Measurements from ENCODE around the gene OR6B1.
"Not testable (repeated sequence)": the region's sequence is repeated elsewhere in the genome, so short reads cannot be mapped to it uniquely, and the experiment has no call there.

OR6B1 gene

GRCh38 chr7:144006692-144007042, 6.5 kb downstream of the OR6B1 start:
- DNase-seq: no peak

- DNase-seq: no peak
Measured at GRCh38 chr7:144009361-144009760, 9.2 kb downstream of the OR6B1 start.

GRCh38 chr7:144010061-144010460, 9.9 kb downstream of the OR6B1 start:
- DNase-seq: not testable (repeated sequence)

GRCh38 chr7:144010821-144011220, 10.7 kb downstream of the OR6B1 start:
- DNase-seq: not testable (repeated sequence)

- DNase-seq: no peak
Measured at GRCh38 chr7:144011458-144012230, 11.5 kb downstream of the OR6B1 start.

GRCh38 chr7:144018065-144018464, 17.9 kb downstream of the OR6B1 start:
- no peak for DNase-seq

- DNase-seq: no peak
Measured at GRCh38 chr7:144019457-144019856, 19.3 kb downstream of the OR6B1 start.

- no peak for DNase-seq
Measured at GRCh38 chr7:144020340-144020739, 20.2 kb downstream of the OR6B1 start.

GRCh38 chr7:144022169-144022568, 22.0 kb downstream of the OR6B1 start:
- no peak for DNase-seq

- DNase-seq: no peak
Measured at GRCh38 chr7:144023171-144023827, 23.2 kb downstream of the OR6B1 start.

GRCh38 chr7:144024213-144024612, 24.1 kb downstream of the OR6B1 start:
- DNase-seq: no peak

- DNase-seq: no peak
Measured at GRCh38 chr7:144026203-144026883, 26.2 kb downstream of the OR6B1 start.

GRCh38 chr7:144027070-144027469, 26.9 kb downstream of the OR6B1 start:
- DNase-seq: no peak

GRCh38 chr7:144027974-144028373, 27.9 kb downstream of the OR6B1 start:
- no peak for DNase-seq

GRCh38 chr7:144028547-144028946, 28.4 kb downstream of the OR6B1 start:
- DNase-seq: no peak

- DNase-seq: no peak
Measured at GRCh38 chr7:144032516-144032915, 32.4 kb downstream of the OR6B1 start.

GRCh38 chr7:144032985-144033709, 33.0 kb downstream of the OR6B1 start:
- no peak for DNase-seq

GRCh38 chr7:144035385-144035784, 35.3 kb downstream of the OR6B1 start:
- DNase-seq: no peak

- DNase-seq: no peak
Measured at GRCh38 chr7:144036302-144036885, 36.3 kb downstream of the OR6B1 start.

- no peak for DNase-seq
Measured at GRCh38 chr7:144037414-144038035, 37.4 kb downstream of the OR6B1 start.

GRCh38 chr7:144038887-144039286, 38.8 kb downstream of the OR6B1 start:
- DNase-seq: no peak

GRCh38 chr7:144048648-144049047, 48.5 kb downstream of the OR6B1 start, which contains the start of gene OR2A5:
Gene OR2A5, plus strand, starts transcription at chr7:144048948. Its CDS starts 1,454 bp downstream, at chr7:144050402.
- no peak for DNase-seq

All from right hindlimb (tissue), 1 donor.